Choroid plexus epithelial cell (primary cell): ENCODE results near the gene ADAM12.
A peak's percentile ranks its signal among the peaks of the same experiment; 100 is the strongest.
"Not testable (repeated sequence)": the region's sequence is repeated elsewhere in the genome, so short reads cannot be mapped to it uniquely, and the experiment has no call there.

Experiments used
- DNase-seq: peaks from one replicate; pipeline ENCODE4 v3.0.0-alpha.2; 2010; ENCODE audit warnings: low read depth
- H3K4me3 ChIP-seq: 2 replicates; pipeline ENCODE4 v1.5.1; 2011; ENCODE audit warnings: low read depth, mild to moderate bottlenecking, control low read depth, low read length, moderate library complexity
- TF ChIP-seq, protein P1 (sequence below): conservative IDR thresholded peaks from 2 replicates; pipeline ENCODE4 v1.5.1; 2011; ENCODE audit warnings: low read depth, mild to moderate bottlenecking, control low read depth, inconsistent platforms, low read length, moderate library complexity

ADAM12 gene

GRCh38 chr10:126185676-126186447 is 202.4 kb downstream of the ADAM12 start:
- no peak for DNase-seq
- H3K4me3 ChIP-seq = no peak overlapping the region
- TF ChIP-seq, protein P1, sequence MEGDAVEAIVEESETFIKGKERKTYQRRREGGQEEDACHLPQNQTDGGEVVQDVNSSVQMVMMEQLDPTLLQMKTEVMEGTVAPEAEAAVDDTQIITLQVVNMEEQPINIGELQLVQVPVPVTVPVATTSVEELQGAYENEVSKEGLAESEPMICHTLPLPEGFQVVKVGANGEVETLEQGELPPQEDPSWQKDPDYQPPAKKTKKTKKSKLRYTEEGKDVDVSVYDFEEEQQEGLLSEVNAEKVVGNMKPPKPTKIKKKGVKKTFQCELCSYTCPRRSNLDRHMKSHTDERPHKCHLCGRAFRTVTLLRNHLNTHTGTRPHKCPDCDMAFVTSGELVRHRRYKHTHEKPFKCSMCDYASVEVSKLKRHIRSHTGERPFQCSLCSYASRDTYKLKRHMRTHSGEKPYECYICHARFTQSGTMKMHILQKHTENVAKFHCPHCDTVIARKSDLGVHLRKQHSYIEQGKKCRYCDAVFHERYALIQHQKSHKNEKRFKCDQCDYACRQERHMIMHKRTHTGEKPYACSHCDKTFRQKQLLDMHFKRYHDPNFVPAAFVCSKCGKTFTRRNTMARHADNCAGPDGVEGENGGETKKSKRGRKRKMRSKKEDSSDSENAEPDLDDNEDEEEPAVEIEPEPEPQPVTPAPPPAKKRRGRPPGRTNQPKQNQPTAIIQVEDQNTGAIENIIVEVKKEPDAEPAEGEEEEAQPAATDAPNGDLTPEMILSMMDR = no peak

- TF ChIP-seq, protein P1 = no peak
- H3K4me3 ChIP-seq = no peak overlapping the region
- no peak for DNase-seq
These were observed 206.7 kb downstream of the ADAM12 start for GRCh38 chr10:126181626-126182025.

DNA sequence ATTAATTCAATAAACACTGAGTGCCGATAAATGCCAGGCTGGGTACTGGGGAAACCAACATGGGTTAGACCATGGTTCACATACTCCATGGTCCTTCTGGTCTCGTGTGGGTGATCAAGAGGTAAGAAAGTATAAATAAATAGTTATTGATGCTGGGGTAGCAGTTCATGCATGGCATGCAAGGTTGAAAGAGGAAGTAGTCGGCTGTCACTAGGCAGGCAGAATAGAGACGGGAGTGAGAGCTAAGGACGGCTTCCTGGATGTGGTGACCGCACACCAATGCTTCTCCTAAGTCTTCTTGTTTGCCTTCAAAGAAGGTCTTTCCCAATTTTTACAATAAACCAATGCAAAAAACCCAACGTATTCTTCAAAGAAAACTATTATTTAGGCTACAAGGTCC is 208.6 kb downstream of the ADAM12 start:
- H3K4me3 ChIP-seq = no peak overlapping the region
- TF ChIP-seq, protein P1 = no peak
- DNase-seq = no peak

- H3K4me3 ChIP-seq = no peak overlapping the region
- TF ChIP-seq, protein P1 = no peak
- DNase-seq = no peak
These were observed 210.8 kb downstream of the ADAM12 start for GRCh38 chr10:126177417-126178030.

GRCh38 chr10:126175641-126176262 is 212.5 kb downstream of the ADAM12 start:
- DNase-seq = peak; percentile 86
- TF ChIP-seq, protein P1 = no peak
- no peak overlapping the region for H3K4me3 ChIP-seq

DNA sequence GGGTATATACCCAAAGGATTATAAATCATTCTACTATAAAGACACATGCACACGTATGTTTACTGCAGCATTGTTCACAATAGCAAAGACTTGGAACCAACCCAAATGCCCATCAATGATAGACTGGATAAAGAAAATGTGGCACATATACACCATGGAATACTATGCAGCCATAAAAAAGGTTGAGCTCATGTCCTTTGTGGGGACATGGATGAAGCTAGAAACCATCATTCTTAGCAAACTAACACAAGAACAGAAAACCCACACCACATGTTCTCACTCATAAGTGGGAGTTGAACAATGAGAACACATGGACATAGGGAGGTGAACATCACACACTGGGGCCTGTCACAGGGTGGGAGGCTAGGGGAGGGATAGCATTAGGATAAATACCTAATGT is 215.5 kb downstream of the ADAM12 start:
- not testable (repeated sequence) for DNase-seq, H3K4me3 ChIP-seq

GRCh38 chr10:126171555-126171954 is 216.7 kb downstream of the ADAM12 start:
- peak overlapping the region; percentile 1 for H3K4me3 ChIP-seq
- TF ChIP-seq, protein P1 = no peak
- peak; percentile 87 for DNase-seq
